GM19438 (cell line): ENCODE data around the gene SOCS2.
A peak's percentile ranks its signal among the peaks of the same experiment; 100 is the strongest.
"Not testable (repeated sequence)": the region's sequence is repeated elsewhere in the genome, so short reads cannot be mapped to it uniquely, and the experiment has no call there.

Experiments
- ATAC-seq: cut with Tn5 transposase; IDR thresholded peaks from one replicate; pipeline ENCODE4 v1.9.1; 2021; ENCODE audit warnings: low read depth; ENCODE audit not compliant: unreplicated experiment

Gene SOCS2

DNA sequence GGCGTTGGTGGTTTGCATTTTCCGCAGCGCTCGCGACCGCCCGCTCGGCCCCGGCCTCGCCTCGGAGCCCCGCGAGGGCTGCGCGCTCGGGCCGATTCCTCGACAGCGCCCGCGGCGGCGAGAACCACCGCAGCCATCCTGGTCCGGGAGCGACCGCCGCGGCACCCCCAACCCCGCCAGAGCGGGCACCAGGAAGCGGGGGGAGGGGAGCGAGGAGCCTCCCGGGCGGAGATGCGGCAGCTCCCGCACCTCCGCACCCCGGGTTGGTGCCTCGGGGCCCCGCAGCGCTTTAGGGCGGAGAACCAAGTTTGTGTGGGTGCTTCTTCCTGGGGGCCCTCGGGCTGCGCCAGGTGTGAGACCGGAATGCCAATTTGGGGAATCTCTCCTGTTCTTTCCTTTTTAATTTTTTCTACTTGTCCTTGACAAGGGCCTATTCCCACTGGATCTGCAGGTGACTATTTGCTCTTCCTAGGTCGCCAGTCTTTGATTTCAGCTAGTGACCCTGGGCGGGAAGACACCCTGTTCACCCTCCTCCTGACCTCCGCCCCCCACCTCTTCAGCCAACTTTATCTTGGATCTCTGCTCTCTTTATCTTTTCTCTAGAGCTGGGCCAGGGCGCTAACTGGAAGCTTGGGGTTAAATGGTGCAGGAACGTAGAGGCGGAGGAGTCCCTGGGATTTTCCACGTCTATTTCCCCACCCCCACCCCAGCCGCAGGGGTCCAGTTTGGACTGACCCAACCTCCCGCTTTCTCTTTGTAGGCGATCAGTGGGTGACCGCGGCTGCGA lies at the start of gene SOCS2:
Gene SOCS2 (plus strand): TSS at position 751 of the 787 bp plus-strand sequence. CDS start 223 bp downstream, outside the sequence.
- no peak for ATAC-seq

GRCh38 chr12:93524386-93525133 lies 47.9 kb upstream of the SOCS2 start:
- ATAC-seq = no peak

GRCh38 chr12:93526786-93527428 lies 45.6 kb upstream of the SOCS2 start:
- no peak for ATAC-seq

DNA sequence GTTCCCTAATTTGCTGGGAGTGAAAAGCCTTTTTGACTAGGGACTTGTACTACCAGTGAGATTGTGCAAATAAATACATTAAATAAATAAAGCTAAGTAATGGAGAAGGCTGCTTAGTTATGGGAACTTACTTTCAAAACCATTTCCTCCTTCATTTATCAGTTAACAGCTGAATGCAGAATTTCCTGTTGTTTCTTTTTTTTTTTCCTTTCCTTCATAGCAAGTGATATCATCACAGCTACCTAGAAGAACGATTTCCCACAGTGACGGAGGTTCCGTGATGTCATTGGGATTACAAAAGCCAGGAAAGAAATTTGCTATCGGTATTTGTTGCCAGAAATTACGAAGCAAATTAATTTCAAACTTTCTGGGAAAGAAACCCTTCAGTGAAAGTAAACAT lies 42.1 kb upstream of the SOCS2 start:
- ATAC-seq = no peak

DNA sequence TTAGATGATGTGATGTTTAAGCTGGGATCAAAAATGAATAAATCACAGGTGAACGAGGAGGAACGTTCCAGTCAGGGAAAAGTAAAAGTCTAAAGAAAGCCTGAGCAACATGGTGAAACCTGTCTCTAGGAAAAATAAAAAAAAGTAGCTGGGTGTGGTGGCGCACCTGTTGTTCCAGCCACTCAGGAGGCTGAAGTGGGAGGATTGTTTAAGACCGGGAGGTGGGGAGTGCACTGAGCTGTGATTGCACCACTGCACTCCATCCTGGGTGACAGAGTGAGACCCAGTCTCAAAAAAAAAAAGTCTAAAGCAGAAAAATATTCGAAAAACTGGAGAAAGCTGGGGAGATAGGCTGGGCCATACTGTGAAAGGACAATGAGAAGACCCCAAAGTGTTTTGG lies 39.2 kb upstream of the SOCS2 start:
- ATAC-seq = no peak

- ATAC-seq = peak; percentile 29
Observed at GRCh38 chr12:93536111-93536765, 36.2 kb upstream of the SOCS2 start.

GRCh38 chr12:93536766-93537488 lies 35.5 kb upstream of the SOCS2 start:
- ATAC-seq = peak; percentile 71

GRCh38 chr12:93537769-93538168 lies 34.7 kb upstream of the SOCS2 start:
- no peak for ATAC-seq

- no peak for ATAC-seq
Observed at GRCh38 chr12:93539821-93540220, 32.7 kb upstream of the SOCS2 start.

DNA sequence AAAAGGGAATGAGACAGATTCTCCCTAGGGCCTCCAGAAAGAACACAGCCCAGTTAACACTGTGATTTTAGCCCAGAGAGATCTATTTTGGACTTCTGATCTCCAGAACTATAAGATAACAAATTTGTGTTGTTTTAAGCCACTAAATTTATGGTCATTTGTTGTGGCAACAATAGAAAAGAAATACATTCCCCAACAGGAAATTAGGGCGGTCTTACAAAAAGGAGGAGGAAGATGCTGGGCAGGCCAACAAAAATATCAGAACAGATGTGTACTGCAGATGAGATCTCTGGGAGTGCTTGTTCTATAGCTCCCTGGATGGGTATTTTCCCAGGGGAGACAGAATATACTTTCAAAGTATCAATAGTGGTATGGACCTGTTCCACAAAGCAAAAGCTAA lies 32.0 kb upstream of the SOCS2 start:
- ATAC-seq = no peak

DNA sequence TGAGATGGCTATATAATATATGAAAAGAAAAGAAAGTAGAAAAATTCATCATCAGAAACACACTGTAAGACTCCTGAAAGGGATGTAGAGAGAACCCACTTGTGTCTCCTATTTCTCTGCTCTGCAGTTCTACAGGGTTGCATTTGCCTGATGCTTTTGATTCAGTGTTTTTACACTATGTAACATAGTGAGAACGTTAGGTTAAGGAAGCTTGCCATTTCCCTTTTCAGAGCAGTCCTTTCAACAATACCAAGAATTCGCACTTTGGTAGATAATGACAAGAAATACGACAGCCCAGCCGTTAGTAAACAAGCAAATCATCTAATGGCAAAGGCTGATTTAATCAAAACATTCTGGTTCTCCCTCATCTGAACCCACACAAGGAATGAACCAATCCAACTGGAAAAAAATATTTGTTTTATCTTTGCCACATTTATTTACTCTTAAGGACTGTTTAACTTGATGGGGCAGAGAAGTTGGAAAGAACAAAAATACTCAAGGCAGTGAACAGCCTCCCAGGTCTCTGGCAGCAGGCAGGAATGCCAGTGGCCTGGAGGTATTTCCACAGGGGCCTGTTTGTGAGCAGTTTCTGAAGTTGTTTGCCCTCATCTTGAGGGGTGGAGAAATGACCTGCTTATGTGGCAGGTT lies 30.8 kb upstream of the SOCS2 start:
- ATAC-seq = no peak

- no peak for ATAC-seq
Observed at GRCh38 chr12:93547778-93548177, 24.7 kb upstream of the SOCS2 start.

GRCh38 chr12:93549174-93549573 lies 23.3 kb upstream of the SOCS2 start:
- ATAC-seq = no peak

GRCh38 chr12:93550748-93551611 lies 21.5 kb upstream of the SOCS2 start:
- no peak for ATAC-seq

DNA sequence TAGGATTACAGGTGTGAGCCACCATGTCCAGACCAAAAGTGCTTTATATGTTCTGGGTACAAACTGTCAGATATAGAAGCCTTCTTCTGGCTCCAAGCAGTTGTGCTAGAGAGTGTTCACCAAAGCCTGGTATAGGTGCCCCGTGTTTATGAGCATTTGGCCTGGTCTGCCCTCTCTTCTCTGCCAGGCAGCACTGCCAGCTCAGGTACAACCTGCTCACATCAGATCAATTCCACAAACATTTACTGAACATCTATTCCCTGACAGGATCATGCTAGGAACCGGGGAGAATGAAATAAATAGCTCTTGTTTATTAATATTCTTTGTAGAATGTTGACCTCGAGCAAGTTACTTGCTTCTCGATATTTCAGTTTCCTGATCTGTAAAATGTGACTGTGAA lies 20.0 kb upstream of the SOCS2 start:
- no peak for ATAC-seq

DNA sequence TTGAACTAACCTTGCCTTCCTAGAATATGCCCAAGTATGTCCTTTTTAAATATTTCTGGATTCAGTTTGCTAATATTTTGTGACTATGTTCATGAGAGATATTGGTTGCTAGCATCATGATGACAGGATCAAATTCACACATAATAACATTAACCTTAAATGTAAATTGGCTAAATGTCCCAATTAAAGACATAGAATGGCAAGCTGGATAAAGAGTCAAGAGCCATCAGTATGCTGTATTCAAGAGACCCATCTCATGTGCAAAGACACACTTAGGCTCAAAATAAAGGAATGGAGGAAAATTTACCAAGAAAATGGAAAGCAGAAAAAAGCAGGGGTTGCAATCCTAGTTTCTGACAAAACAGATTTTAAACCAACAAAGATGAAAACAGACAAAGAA lies 14.6 kb upstream of the SOCS2 start:
- not testable (repeated sequence) for ATAC-seq

- not testable (repeated sequence) for ATAC-seq
Observed at GRCh38 chr12:93558685-93559084, 13.8 kb upstream of the SOCS2 start.

DNA sequence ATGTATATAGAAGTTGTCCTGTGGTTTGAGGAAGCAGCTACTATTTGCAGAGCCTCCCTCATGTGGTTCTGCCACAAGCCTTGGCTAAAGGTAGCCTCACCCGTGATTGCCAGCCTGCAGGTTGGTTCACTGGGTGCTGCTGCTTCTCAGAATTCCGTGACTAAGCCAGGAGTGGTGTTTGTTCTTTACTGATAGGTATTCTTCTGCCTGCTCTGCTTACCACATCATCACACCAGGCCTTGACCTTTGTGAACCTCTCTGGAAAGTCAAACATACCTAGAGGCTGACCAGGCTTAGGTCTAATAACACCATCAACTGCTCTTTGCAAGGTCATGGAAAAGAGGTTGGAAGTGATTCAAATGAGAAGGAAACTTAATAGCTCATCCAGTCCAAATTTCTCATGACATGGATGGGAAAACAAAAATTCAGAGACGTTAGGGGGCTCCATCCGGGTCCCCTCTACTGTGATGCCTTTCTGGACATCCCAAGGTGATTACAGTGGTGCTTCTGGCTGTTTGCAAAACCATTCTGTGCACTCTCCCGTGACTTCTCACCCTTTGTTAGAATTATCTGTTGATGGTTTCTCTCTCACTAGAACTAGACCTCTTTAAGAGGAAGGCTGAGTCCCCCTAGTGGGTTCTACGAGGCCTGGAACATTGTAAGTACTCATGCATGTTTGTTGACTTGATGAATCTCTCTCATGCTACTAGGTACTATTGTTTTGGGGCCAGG lies 8.5 kb upstream of the SOCS2 start:
- ATAC-seq = no peak
